GM12873 (cell line): ENCODE results near the gene ETS1.

Experiments used
- TF ChIP-seq, protein P1 (sequence below): IDR thresholded peaks from 2 replicates; pipeline ENCODE4 v1.5.1; 2012; ENCODE audit warnings: low read depth, mild to moderate bottlenecking, moderate library complexity, low read length, control low read depth; ENCODE audit not compliant: insufficient read depth; ENCODE audit errors: missing control alignments

The ETS1 gene

DNA sequence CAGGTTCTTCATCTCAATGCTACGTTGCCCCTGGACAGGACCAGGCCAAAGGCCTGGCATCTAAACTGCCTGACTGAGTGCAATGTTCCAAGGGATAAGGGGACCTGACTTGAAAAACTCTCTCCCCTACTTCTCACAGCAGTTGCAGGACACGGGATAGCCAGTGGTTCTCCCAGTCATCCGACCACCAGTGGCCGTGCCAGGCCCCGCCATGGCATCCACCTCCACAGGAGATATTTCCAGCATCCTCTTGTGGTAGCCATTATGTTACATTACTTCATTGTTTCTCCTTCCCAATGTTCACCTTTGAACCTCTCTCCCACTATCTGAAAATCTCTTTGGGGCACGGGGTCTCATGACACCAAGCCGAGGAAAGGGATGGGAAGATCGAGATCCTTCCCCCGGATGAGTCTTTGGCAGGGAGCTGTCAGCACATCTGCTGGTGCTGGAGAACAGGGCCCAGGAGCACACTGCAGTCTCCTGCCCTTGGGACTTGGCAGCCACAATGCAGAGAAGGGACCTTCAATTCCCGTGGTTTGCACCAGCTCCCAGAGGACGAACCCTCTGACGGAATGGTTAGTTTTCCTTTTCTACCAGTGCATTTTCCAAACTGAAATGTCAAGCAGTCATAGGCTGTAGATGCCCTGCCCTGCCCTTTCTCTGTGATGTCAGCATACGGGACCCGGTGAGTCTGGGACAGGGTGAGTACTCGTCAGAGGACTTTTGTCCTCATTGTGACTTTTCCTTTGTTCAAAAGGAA lies 121.2 kb downstream of the ETS1 start:
- TF ChIP-seq, protein P1, sequence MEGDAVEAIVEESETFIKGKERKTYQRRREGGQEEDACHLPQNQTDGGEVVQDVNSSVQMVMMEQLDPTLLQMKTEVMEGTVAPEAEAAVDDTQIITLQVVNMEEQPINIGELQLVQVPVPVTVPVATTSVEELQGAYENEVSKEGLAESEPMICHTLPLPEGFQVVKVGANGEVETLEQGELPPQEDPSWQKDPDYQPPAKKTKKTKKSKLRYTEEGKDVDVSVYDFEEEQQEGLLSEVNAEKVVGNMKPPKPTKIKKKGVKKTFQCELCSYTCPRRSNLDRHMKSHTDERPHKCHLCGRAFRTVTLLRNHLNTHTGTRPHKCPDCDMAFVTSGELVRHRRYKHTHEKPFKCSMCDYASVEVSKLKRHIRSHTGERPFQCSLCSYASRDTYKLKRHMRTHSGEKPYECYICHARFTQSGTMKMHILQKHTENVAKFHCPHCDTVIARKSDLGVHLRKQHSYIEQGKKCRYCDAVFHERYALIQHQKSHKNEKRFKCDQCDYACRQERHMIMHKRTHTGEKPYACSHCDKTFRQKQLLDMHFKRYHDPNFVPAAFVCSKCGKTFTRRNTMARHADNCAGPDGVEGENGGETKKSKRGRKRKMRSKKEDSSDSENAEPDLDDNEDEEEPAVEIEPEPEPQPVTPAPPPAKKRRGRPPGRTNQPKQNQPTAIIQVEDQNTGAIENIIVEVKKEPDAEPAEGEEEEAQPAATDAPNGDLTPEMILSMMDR: no peak

DNA sequence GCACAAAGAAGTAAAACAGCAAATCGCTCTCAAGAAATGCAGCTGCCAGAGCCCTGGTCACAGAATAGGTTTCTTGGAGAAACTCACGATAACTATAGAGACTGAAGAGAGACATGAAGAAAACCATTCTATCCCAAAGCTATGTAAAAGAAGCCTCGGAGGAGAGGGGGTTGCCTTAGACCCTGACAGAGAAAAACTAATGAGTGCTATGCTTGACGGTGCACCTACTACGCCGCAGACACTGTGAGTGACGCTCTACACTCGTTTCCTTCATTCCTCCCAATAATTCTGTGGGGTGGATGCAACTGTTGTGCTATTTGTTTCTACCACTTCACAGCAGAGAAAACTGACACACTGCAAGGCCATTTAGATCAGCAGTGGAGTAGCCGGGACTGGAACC lies 121.8 kb downstream of the ETS1 start:
- TF ChIP-seq, protein P1: no peak

DNA sequence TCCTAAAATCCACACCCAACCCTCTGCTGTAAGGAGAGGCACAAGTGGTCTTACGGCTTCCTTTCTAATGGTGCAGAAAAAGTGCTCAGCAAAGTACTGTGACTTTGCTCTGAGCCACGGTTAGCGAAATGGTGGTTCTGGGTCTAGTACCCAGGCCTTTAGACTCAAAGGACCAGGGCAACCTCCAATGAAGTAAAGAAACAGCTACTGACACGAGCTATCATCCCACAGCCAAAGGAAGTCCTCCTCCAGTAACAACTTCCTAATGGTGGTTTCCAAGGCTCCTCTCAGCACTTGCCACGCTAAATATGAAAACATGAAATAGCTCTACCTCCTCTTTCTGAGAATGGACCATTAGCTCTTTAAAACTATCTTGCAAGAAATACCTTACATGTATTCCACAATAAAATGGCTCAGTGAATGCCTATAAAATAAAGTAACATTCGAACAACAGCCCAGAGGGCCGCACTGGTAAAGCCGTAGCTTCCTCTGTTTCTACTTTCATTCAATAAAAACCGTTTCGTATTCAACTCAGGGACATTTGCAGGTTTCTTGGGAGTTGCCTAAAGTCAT lies 122.4 kb downstream of the ETS1 start:
- TF ChIP-seq, protein P1: no peak

DNA sequence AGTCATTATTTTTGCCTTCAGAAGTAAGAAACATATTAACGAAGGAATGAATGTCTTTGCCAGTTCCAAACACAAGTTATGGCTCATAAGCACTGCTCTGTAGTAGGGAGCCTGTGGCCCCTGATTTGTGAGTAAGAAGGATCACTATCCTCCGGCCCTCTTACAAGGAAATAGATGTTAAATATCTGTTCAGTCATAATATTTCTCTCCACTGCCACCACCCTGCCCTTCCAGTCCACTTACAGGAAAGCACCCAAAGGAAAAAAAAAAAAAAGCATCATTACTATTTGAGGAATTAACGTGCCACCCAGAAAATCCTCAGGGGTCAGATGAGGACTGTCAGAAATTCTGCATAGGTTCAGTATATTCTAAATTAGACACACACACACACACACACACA lies 123.4 kb downstream of the ETS1 start:
- TF ChIP-seq, protein P1: no peak

DNA sequence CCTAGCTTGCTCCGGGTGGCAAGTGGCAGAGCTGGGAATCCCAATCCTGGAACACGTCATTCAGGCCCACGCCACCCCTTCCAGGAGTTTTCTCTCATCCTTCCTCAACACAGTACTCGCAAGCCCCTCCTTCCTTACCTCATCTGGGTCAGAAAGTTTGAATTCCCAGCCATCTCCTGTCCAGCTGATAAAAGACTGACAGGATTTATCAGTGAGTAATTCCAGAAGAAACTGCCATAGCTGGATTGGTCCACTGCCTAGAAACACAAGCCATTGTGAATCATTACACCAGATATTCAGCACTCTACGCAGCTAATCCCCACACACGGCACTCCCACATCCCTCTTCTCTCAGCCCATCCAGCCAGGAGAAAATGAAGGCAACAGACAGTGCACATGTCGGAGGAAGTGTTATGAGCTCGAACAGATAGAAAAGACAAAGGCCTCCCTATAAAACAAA lies 124.0 kb downstream of the ETS1 start:
- TF ChIP-seq, protein P1: no peak

DNA sequence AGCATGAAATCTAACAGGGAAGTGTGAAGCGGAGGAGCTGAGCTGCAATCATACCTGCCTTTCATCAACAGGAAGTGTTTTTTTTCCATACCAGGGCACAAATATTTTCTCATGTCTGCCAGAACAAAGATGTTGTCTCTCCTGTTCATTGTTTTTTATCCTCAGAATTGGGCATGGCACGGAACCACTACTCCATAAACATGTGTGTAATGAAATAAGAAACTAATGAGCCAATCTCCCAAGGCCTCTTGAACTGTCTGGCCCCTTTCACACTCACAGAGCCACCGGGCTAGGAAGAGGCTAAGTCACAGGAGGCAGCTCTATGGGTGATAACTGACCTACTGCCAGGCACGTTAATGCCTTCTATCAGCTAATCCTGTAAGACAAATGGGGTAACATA lies 124.4 kb downstream of the ETS1 start:
- TF ChIP-seq, protein P1: no peak

DNA sequence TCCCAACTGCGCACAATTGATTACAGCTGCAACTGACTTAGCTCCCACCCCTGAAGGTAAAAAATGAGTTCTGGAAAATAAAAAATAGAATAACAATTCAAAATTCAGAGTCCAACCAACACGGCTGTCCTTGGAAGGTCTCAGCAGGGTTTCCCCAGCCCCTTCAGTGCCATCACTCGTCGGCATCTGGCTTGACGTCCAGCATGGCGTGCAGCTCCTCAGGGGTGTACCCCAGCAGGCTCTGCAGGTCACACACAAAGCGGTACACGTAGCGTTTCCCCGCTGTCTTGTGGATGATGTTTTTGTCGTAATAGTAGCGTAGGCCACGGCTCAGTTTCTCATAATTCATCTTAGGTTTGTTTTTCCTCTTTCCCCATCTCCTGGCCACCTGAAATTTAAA lies 125.2 kb downstream of the ETS1 start:
- TF ChIP-seq, protein P1: no peak
